Activated CD8-positive, alpha-beta memory T cell treated with anti-CD3 and anti-CD28 coated beads, Interleukin-2, amount 50 U/mL, for 48 hours (primary cell): ENCODE measurements around the gene ZDHHC1.

Experiments used
- DNase-seq: peaks from one replicate; pipeline ENCODE4 v3.0.0-alpha.2; 2020

ZDHHC1 gene

DNA sequence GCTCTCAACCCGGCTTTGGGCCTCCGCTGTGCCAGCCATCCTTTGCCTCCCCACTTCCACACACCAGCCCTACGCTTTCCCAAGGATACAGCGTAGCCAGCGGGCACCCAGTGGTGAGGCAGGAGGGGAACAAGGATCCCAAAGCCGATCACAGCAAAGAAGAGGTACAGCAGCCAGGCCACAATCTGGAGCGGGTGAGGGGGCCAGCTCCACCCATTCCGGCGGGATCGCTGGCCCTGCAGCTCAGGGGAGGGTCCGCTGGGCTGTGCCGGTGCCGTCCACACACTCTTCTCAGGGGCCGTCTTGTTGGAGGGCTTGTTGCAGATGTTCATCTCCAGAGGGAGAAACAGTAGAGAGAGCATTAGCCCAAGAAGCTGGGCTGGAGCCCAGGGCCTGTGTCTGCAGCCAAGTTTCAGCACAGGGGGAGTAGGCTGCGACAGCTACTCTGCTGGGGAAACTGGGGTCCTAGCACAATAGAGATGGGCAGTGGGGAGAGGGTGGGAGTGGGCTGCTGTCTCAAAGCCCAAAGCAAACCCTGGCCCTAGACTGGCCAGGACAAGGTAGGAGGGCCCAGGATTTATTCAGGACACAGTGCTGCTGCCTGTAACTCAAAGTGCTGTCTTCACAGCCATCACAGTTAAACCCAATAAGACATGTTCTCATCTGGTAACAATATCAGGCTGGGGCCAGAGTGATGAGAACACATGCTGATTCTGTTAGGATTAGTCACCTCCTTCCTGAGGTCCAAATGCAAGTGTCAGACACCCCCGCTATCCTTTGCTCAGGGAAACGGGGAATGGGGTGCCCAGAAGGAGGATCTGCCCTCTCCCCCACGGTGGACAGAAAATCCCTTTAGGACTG, 9.9 kb downstream of the ZDHHC1 start:
- no peak for DNase-seq

DNA sequence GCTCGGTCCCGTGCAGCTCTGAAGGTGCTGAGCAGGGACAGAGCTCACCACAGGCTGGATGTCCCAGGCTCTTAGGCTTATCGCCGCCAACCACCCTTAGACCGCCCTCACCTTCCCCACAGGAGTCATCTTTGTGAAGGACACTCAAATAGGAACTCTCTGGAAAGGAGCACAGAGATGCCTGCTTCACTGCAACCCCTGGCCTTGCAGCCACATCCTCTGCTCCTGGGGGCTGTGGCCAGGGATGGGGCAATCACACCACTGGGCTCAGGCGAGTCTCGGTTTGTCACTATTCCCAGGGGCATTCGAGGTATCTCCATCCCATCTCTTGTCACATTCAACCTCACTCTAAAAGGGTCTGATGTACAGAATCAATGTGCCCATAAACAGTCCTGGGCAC, 10.9 kb downstream of the ZDHHC1 start:
- DNase-seq, result no peak

DNA sequence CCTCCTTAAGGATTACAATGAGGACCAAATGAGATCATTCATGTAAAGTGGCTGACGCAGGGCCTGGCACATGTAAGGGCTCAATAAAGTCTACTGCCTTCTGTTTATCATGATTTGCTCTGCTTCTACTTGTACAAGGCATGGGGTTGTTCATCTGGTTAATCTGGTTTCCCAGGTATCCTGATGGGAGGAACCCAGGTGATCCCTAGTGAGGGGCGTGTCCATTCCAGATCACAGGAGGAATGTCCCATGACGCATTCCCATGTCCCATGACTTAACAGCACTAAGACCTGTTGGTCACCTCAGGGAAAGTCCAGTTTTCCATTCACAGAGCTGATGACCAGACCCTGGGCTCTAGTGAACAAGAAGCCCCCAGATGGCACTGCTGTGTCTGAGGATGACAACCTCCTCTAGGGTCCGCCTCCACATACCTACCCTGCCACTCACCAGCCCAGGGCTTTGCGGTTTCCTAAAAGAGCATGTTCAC, 11.5 kb downstream of the ZDHHC1 start:
- DNase-seq, result no peak

DNA sequence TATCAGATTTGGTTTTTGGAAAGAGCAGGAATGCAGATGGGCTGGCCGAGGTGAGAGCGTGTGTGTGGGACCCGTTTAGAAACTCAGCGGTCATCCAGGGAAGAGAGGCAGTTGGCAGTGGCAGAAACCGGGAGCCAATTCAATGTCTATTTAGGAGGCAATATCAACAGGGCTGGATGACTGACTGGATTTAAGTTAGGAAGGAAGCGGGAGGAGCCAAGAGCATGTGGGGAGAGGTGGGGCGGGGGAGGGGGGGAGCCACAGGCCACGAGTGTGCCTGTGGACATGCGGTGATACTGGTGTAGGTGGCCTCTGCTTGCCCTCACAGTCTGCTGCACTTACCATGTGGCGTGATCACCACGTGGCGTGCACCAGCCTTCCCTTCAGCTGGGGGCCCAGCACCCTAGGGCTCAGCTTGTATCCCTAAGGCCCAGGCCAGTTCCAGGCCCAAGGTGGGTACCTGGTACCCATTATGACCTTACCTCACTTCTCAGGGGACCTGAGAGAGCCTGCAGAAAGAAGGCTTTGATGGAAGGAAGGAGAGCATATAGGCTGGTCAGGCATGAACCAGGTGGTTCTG, 12.2 kb downstream of the ZDHHC1 start:
- DNase-seq, result no peak

DNA sequence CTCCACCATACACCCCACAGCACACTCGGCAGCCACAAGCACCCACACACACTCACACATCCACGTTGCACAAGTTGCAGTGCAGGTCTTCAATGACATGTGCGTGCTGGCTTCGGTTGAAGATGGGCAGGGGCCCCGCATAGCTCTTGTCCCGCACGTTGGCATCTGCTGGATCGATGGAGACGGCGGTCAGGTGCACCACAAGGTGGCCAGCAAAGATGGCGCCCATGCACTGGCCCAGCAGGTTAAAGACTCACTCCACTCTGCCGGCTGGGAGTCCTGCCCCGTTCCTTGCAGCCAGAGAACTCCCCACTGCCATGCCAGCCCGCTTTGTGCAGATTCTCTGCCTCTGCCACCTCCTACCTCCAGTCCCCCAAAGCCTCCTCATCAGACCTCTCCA, 15.4 kb downstream of the ZDHHC1 start:
- no peak for DNase-seq

DNA sequence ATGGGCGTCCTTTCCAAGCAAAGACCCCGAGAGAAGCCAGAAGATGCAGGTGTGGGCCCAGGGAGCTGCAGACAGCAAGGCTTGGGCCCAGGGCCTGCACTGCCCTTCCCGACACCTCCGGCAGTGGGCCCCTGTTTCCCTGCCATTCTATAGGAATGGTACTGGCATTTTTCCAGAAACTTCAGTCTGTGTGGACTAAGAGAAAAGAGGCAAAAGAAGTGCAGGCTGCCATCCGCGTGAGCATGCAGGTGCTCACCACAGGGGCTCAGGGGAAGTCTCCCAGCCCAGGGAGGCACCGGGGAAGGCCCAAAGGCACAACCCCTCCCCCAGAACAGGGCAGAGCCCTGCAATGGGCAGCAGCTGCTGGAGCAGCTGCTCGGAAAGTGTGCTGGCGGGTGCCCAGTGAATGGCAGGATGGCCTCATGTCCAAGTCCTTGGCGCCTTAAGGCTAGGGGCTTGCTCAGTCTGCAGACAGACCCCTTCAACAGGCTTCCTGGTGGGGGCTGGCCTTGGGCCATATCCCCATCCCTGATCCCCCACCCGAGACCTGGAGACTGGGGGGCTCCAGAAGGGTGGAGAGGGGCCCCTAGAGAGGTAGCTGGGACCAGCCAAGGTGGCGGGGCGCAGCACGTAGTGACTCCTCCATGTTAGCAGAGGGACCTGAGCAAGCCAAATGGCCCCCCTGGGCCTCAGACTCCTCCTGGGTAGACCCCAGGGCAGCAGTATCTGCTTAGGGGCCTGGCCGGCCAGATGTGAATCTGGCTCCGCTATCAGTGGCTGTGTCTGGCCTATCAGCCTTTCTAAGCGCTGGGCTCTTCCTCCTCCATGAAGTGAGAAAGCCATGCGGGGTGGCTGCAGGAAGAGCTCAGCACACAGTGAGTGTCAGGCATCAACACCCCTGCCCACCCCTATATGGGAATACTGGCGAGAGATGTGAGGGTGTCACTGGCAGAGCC, 16.2 kb downstream of the ZDHHC1 start:
- DNase-seq, result no peak

DNA sequence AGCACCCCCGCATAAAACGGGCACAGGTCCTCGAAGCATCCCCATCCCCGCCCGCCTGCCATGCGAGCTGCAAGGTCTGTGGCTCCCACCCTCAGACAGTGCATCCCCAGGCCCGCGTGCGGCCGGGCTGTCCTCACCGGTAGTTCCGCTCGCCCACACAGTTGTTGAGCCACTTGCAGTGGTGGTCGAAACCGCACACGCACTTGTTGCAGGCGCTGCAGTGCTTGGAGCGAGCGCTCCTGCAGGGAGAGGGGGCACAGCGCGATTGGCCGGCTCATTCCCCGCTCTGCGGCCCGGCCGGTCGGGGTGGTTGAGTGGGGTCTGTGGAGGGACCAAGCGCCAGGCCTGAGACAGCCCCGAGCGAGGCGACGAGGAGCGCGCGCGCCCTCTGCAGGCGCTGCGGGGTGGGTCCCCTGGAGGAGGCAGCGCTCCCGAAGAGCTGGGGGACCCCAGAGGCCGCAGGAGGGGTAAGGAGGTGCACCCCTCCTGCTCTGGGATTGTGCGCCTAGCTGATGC, 17.0 kb downstream of the ZDHHC1 start:
- peak; percentile 87 for DNase-seq

DNA sequence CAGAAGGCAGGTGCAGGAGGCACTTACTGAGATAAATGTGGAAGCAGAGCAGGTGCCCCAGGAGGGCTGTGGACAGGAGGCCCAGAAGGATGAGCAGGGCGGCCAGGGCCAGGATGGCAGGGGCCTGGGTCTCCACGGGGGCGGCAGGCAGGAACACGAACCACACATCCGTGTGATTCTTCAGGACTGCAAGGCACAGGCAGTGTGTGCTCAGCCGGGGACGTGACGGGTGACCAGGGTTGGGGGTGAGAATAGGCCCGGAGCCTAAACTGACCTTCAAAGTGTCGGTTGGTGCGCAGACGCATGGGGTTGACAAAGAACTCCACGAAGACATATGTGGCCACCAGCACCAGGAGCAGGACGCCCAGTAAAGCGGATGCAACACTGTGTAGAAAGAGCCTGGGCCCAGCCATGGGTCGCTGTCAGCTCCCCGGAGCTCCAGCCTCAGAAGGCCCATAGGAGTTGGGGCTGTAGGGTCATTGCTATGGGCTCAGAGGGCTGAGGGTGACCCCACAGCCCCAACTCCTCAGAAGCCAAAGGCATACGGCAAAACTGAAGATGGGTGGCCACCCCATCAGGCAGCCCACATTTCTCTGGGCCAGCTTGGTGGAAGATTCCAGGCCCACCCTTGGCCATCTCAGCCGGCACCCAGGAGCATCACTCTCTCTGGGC, 17.6 kb downstream of the ZDHHC1 start:
- no peak for DNase-seq

DNA sequence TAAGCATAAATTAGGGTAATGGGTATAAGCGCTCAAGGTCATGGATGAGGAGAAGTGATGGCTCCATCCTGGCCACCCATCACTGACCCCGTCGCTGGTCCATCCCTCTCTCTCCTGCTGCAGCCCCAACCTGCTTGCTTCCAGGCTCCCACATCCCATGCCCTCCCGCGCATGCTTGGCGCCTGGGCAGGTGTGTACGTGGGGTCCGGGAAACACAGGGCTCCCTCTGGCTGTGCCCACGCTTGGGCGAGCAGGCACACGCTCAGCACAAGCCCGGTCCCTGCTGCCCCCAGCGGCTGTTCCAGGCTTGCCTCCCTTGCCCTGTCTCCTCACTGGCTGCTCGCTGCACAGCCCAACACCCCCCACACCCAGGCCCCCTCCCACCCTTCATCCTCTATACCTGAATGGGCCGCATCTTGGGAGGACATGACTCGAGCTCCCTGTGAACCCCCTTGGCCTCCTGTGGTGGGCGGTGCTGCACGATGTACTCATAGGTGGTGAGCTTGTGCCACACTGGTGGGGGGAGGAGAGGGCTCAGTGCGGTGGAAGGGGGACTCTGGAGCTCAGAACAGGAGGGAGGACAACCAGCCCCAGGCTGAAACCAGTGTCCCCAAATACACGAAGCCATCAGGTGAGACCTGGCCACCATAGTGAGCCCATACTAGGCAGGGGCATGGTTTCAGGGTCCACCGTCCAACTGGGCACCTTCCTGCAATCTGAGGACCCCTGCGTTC, 18.3 kb downstream of the ZDHHC1 start:
- DNase-seq, result no peak

DNA sequence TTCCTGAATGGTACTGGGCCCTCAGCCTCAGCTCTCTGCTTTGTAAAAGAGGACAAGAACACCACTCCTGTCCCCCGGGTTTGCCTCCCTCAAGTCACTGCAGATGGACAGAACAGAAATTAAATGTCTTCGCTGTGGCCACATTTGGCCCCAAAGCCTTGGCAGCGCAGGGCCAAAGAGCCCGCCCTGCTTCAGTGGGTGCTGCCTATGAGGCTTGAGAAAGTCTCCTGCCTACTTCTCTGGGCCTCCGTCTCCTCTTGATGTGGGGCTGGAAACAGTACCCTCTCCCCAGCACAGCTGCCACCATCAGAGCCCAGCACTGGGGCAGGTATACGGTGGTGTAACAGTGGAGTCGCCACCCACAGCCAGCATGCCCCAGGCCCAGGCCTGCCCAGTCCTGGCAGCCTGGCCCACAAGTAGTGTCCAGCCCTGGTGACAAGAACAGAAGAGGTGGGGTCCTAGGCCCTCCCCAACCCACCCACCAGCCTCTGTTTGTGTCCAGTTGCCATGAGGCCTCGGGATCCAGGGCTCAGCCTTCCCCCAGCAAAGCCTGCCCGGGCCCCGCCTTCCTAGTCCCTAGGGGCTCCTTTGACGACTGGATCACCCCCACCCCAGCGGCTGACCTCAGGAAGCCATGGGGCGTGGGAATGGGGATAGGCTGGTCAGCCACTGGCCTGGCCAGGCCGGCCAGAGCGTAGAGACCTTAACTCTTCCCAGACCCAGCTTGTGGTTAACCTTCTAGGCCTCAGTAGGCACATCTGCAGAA, 19.1 kb downstream of the ZDHHC1 start:
- DNase-seq, result no peak

DNA sequence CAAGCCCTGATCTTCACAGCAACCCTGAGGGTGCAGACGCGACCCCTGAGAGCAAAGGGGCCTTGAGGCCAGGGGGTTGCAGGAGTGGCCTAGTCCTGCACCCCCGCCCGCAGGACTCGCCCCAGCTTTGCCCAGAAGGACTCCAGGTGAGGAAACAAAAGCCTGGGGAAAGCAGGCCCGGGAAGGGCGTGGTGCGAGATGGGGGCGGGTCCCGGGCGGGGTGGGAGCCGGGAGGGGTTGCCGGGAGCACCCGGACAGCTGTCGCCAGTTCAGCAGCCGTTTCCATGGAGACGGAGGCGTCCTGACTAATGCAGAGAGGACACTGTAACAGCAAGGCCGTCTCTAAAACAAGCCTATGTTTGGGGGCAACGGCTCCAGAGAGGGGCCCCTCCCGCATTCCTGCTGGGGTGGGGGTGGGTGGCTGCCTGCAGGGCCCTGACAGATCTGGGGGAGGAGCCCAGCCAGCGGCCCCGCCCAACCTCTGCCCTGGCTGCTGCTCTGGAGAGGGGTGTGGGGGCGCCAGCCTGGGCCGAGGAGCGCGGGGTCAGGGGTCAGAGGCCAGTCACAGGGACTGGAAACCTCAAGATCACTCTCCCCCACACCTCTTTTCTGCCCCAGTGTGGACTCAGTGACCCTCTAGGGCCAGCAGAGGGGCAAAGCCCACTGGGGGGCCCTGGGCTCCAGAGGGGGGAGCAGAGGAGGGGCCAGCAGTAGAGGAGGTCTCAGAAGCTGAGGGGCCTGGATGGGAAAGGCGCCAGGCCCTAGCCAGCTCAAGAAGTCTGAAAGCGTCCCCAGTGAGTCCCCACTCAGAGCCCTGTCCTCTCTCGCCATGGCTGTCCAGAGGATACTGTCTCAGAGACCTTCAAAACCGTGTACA, 19.9 kb downstream of the ZDHHC1 start:
- no peak for DNase-seq

DNA sequence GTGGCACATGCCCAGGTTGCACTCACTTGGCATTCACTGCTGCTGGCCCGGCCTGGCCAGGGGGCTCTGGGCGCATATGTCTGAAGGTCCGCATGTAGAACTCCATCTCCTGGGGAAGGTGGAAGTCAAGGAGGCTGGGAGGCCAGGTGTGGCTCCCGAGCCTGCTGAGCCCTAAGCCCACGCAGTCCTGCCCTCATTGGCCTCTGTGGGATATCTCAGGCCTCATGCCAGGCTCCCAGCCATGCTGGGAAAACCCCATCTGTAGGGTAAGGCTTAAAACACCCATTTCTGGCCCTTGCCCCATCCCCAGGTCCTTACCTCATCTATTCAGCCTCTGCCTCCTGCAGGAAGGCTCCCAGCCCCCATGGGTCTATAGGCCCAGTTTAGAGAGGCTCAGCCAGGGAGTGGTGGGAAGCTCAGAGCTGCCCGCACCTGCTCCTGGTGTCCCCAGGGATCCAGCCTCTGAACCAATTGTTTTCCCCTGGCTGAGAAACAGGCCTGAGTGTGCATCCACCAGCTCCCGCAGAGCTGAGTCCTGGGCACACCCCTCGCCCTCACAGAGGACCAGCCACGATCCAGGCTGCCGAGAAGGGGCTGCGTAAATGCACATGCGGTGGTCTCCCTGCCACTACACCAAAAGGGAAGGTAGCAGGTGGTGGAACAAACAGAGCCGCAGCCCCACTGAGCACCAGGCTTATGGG, 20.7 kb downstream of the ZDHHC1 start:
- no peak for DNase-seq

DNA sequence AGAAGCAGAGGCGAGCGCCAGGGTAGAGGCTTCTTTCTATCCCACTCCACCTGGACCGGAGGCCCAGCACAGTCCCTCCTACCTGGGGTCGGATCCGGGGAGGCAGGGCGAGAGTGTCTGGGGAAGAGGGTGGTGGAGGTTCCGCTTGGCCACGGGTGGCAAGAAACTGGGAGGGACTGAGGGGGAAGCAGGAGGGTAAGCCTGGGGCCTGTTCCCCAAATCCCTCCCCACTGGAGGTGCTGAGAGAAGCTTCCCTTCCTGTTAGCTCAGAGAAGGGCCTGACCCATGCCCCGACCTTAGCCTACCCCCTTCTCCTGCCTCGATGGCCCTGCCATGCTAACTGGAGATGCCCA, 21.2 kb downstream of the ZDHHC1 start:
- DNase-seq, result no peak

DNA sequence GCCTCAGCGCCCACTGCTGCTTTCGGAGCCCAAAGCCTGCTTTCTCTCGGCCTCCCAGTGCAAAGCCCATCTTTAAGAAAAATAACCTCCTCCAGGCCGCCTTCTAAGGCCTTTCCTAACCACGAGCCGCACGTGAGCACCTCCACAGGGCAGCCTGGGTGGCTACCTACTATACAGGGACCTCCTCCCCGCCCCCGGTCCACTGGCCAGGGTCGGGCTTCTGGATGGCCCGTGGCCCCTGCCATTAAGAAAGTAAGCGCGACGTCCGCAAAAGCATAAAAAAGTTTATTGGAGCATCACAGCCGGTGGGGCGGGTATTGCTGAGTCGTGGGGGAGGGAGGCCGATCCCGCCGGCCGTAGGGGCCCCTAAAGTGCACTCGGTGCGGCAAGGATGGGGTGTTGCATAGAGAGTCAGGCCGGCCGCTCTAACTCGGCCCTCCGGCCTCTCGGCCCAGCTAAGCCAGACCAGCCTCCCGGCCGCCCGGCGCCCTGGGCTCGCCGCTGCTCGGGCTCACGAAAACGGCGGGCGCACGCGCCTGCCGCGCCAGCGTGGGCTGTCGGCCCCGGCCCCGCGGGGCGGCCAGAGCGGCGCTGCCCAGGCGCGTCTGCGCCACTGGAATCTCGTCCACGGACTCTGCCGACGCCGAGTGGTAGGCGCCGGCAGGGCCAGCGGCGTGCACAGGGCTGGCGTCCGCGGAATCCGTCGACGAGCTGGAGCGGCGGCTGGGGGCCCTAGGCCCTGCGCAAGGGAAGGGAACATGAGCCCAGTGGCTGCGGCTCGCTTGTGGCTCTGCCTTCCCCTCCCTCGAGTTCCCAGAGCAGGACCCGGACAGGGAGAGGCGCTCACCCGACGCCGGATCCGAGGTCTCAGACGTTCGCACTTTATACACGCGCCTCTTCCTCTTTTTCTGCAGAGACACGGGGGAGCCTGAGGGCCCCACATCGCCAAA, 21.8 kb downstream of the ZDHHC1 start:
- DNase-seq, result no peak

DNA sequence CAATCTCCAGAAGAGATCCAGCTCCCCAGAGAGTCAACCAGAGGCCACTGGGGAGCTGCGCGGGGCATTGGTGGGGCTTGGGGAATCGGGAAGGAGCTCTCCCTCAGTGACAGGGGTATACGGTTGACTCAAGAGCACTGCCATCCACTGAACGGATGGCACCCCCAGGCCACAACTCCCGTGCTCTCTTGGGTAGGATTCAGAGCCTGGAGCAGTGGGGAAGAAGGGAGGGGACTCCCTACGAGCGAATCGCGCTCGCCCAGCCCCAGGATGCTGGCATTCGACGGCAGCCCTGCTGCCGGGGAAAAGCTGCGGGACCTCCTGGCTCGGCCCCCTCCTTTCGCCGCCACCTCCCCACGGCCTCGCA, 22.5 kb downstream of the ZDHHC1 start:
- no peak for DNase-seq

DNA sequence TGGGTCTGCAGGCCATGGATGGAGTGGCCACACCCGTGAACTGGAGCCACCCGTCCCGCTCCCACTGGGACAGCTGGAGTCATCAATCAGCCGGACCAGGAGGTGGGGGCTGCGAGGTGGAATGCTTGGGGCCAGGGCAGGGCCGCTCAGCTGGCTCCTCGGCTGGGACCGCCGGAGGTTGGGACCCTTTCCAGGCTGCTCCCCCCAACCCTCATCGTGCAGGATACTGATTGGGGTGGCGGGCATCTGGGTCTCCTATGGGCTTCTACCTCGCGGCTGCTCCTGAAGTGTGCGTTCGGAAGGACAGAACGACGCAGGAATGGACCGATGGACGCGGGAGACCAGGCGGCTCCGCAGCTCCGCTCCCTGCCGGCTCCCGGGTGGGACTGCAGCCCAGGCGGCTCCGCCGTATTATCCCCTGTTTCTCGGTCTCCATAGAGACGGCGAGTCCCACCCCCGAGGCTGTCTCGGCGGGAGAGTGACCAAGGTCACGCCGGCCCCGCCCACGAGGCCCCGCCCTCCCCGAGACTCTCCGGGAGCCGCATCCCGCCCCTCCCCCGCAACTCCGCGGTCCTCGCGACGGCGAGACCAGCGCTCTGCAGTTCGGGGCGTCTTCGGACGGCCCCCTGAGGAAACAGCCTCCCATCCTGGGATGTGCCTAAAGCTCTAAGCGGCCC, 23.0 kb downstream of the ZDHHC1 start, which contains the start of gene TPPP3:
TSS of gene TPPP3 (minus strand) at position 388 of the 677 bp plus-strand sequence. CDS start 2,387 bp downstream, outside the sequence.
- peak; percentile 74 for DNase-seq

DNA sequence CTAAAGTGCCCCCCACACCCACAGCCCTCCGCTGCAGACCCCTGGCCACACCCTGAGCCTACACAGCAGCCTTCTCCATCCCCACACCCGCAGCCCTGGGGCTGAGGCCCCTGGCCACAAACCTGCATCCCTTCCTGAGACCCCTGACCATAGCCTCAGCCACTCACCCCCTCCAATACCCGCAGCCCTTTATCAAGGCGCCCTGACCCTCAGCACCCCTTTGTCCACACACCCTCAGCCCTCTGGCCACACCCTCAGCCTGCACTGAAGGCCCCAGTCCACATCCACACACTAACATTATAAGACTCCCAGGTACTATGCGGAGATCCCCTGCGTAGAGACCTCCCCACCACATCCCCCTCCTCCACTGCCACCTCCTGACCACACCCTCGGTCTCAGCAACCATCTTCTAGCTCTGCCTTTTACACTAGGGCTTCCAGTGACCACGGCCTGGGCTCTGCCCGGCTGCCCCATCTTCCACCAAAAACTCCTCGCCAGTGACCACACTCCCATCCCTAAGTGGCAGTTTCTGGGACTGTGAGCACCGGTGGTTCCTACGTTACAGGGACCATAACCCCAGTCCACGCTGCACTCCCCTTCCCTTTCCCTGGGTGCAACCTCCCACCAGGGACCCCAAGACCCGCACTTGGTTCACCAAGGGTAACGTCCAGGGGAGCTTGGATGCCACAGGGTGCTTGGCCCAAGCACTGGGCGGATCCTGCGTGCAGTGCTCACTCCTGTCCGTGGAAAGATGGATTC, 23.8 kb downstream of the ZDHHC1 start:
- DNase-seq, result no peak
